ENCODE measurements around the gene SIRT2. TPM values are rescaled to one million over a fixed set of nuclear protein-coding genes. Genes with fewer than 3 reads are reported as not detected.

The SIRT2 gene
- total RNA-seq, 1 experiment from 2014 or later: 15.4 TPM

- Histone ChIP-seq H3K79me2 (ENCODE audit: insufficient read depth, low read length) (no peaks in the 10 kb centered on the region), H3K4me2 (ENCODE audit: low read length) (no peak overlapping the region), H3K9ac (ENCODE audit: low read length) (no peak overlapping the region), H2AFZ (ENCODE audit: low read depth, low read length, poor library complexity, severe bottlenecking) (no peak overlapping the region), H4K20me1 (ENCODE audit: insufficient read depth) (no peaks in the 10 kb centered on the region), H3K9me3 (ENCODE audit: control insufficient read depth in 1 of 2, insufficient read depth in 1 of 2, low read depth in 1 of 2, low read length in 2 of 2) (no peaks in the 10 kb centered on the region), H3K27me3 (ENCODE audit: insufficient read depth, low read length) (no peaks in the 10 kb centered on the region), H3K4me3 (replicated peaks in 1 of 2; ENCODE audit: low read depth in 1 of 2, low read length in 2 of 2) (no peak overlapping the region), H3K9me2 (ENCODE audit: insufficient read depth) (no peaks in the 10 kb centered on the region), H3K36me3 (ENCODE audit: control insufficient read depth in 1 of 2, insufficient read depth in 2 of 2, low read length in 2 of 2) (no peaks in the 10 kb centered on the region), H3K4me1 (ENCODE audit: control insufficient read depth in 1 of 2, insufficient read depth in 2 of 2, low read length in 2 of 2) (peaks cover 0 to 9% of the 10 kb centered on the region in 2 experiments; a peak in 1 of 4 replicates), H3K27ac (ENCODE audit: low read depth, low read length) (no peak overlapping the region)
- TF ChIP-seq ZNF274 (IDR thresholded peaks at IDR 0.05; ENCODE audit: low read depth, low read length) (no peak), ZFX (IDR thresholded peaks at IDR 0.05) (no peak), RAD21 (IDR thresholded peaks at IDR 0.05; ENCODE audit: low read depth) (no peak), POLR2AphosphoS5 (IDR thresholded peaks at IDR 0.05; ENCODE audit: low read depth, low read length) (no peak), EGR1 (IDR thresholded peaks at IDR 0.05; ENCODE audit: low read depth) (no peak), SRF (IDR thresholded peaks at IDR 0.05; ENCODE audit: low read depth) (no peak), CBX3 (IDR thresholded peaks at IDR 0.05; ENCODE audit: low read depth) (no peak), SP1 (IDR thresholded peaks at IDR 0.05; ENCODE audit: low read depth) (no peak), POLR2A (IDR thresholded peaks at IDR 0.05; ENCODE audit: borderline replicate concordance, extremely low read depth, insufficient read depth, insufficient read length) (no peak), CEBPB (IDR thresholded peaks at IDR 0.05; ENCODE audit: low read depth) (no peak)
- TF ChIP-seq, protein P1, sequence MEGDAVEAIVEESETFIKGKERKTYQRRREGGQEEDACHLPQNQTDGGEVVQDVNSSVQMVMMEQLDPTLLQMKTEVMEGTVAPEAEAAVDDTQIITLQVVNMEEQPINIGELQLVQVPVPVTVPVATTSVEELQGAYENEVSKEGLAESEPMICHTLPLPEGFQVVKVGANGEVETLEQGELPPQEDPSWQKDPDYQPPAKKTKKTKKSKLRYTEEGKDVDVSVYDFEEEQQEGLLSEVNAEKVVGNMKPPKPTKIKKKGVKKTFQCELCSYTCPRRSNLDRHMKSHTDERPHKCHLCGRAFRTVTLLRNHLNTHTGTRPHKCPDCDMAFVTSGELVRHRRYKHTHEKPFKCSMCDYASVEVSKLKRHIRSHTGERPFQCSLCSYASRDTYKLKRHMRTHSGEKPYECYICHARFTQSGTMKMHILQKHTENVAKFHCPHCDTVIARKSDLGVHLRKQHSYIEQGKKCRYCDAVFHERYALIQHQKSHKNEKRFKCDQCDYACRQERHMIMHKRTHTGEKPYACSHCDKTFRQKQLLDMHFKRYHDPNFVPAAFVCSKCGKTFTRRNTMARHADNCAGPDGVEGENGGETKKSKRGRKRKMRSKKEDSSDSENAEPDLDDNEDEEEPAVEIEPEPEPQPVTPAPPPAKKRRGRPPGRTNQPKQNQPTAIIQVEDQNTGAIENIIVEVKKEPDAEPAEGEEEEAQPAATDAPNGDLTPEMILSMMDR (IDR thresholded peaks at IDR 0.05 in 2 of 3, conservative IDR thresholded peaks at IDR 0.05 in 1 of 3; ENCODE audit: borderline replicate concordance in 1 of 3, insufficient read depth in 1 of 3, low read depth in 2 of 3, low read length in 2 of 3): no peak
- intact Hi-C loops (cut with micrococcal nuclease): no loop called here
- ChIA-PET CTCF (no interaction called here), RAD21 (ENCODE audit: low non-redundant PET in 1 of 2, low total read pairs in 2 of 2, uncharacterized antibody in 2 of 2, unreplicated experiment in 2 of 2) (no interaction called here), POLR2A (no interaction called here)
- BruUV-seq (replicated peaks): no TSS peak
- DNase-seq (ENCODE audit: low read depth, low spot score): no peak
- ATAC-seq: no peak
Observed at GRCh38 chr19:38894968-38895367, 4.5 kb downstream of the SIRT2 start.

All from HCT116 (cell line).